ENCODE data around the gene HDAC1.

DNA sequence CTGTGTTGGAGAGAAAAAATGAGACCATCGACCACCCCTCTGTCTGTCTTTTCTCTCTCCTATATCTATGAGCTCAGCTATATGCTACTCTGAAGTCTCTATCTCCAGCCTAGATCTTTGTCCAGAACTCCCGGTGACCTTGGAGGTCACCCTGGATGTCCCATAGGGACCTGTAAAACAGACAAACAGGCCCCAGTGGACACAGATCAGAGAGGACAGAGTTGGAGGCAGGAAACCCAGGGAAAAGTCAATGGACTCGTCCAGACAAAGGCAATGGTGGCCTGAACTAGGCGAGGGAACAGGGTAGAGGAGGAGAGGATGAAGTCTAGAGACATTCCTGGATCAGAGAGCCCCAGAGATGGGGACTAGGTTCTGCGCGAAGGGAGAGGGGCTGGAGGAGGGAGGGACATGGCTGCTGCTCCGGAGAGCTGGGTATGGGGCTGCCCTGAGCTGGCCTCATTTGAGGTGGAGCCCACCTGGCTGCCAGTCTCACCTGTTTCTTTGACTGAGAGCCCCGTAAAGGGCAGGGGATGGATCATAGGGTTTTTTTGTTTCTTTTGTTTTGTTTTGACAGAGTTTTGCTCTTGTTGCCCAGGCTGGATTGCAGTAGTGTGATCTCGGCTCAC, 54.8 kb downstream of the HDAC1 start:
- TF ChIP-seq SUZ12 (IDR thresholded peaks at IDR 0.05) (no peak), FOXK2 (IDR thresholded peaks at IDR 0.05) (no peak), LEF1 (IDR thresholded peaks at IDR 0.05; ENCODE audit: borderline replicate concordance) (no peak), HDGF (IDR thresholded peaks at IDR 0.05; ENCODE audit: borderline replicate concordance) (no peak), PKNOX1 (IDR thresholded peaks at IDR 0.05) (no peak), ZNF384 (IDR thresholded peaks at IDR 0.05) (no peak), SP1 (IDR thresholded peaks at IDR 0.05) (no peak), TARDBP (IDR thresholded peaks at IDR 0.05) (no peak), ELF4 (IDR thresholded peaks at IDR 0.05) (no peak), BHLHE40 (IDR thresholded peaks at IDR 0.05; ENCODE audit: borderline replicate concordance) (no peak), FOXA1 (IDR thresholded peaks at IDR 0.05) (no peak), FOXM1 (IDR thresholded peaks at IDR 0.05; ENCODE audit: borderline replicate concordance) (no peak)
